Progenitor cell of endocrine pancreas (in vitro differentiated cells): ENCODE measurements around the gene PNCK. TPM values are rescaled to one million over a fixed set of nuclear protein-coding genes. Genes with fewer than 3 reads are reported as not detected.
A peak's percentile ranks its signal among the peaks of the same experiment; 100 is the strongest.

ENCODE experiments used
- DNase-seq: peaks from one replicate; pipeline ENCODE4 v3.0.0; 2021; ENCODE audit warnings: low spot score; ENCODE audit not compliant: unreplicated experiment
- H3K27ac Mint-ChIP-seq: 2 replicates; pipeline ENCODE4 v1.8.0; 2021; ENCODE audit warnings: mild to moderate bottlenecking, moderate library complexity, mixed read lengths
- H3K27me3 Mint-ChIP-seq: 2 replicates; pipeline ENCODE4 v1.8.0; 2021; ENCODE audit warnings: mixed read lengths
- H3K36me3 Mint-ChIP-seq: 2 replicates; pipeline ENCODE4 v1.8.0; 2022; ENCODE audit warnings: mixed read lengths; ENCODE audit not compliant: insufficient read depth
- H3K4me1 Mint-ChIP-seq: 2 replicates; pipeline ENCODE4 v1.8.0; 2021; ENCODE audit warnings: low read depth, mixed read lengths
- H3K4me3 Mint-ChIP-seq: 2 replicates; pipeline ENCODE4 v1.8.0; 2021; ENCODE audit warnings: low read depth, mild to moderate bottlenecking, moderate library complexity, mixed read lengths
- H3K9me3 Mint-ChIP-seq: 2 replicates; pipeline ENCODE4 v1.8.0; 2021; ENCODE audit warnings: low read depth, mixed read lengths
- CTCF ChIP-seq: fragments of 200-600 bp; sonication (generic); IDR thresholded peaks from one replicate; pipeline ENCODE4 v1.5.0; 2021; ENCODE audit warnings: antibody characterized with exemption, mild to moderate bottlenecking; ENCODE audit not compliant: unreplicated experiment
- total RNA-seq: library from RNA; stranded (reverse); gene quantifications from 2 replicates; pipeline ENCODE4 v1.2.1, GENCODE V29; 2021

Gene PNCK
- total RNA-seq, 1 donor from 2014 or later = 6.1 TPM

GRCh38 chrX:153638041-153638371, 35.6 kb downstream of the PNCK start:
- no peak for TF ChIP-seq CTCF
- no peaks in the 10 kb centered on the region for H3K36me3 Mint-ChIP-seq
- peaks cover 19% of the 10 kb centered on the region for H3K4me1 Mint-ChIP-seq
- H3K9me3 Mint-ChIP-seq = no peaks in the 10 kb centered on the region
- no peak for DNase-seq
- no peak overlapping the region for H3K27ac Mint-ChIP-seq
- no peak overlapping the region for H3K4me3 Mint-ChIP-seq
- peaks cover 14% of the 10 kb centered on the region for H3K27me3 Mint-ChIP-seq

GRCh38 chrX:153637121-153638040, 36.2 kb downstream of the PNCK start:
- H3K36me3 Mint-ChIP-seq = no peaks in the 10 kb centered on the region
- no peak overlapping the region for H3K27ac Mint-ChIP-seq
- H3K4me3 Mint-ChIP-seq = no peak overlapping the region
- H3K27me3 Mint-ChIP-seq = peaks cover 9% of the 10 kb centered on the region
- no peak for DNase-seq
- H3K4me1 Mint-ChIP-seq = peaks cover 15% of the 10 kb centered on the region
- H3K9me3 Mint-ChIP-seq = no peaks in the 10 kb centered on the region
- TF ChIP-seq CTCF = no peak

- no peak for TF ChIP-seq CTCF
- H3K4me1 Mint-ChIP-seq = peaks cover 15% of the 10 kb centered on the region
- peaks cover 9% of the 10 kb centered on the region for H3K27me3 Mint-ChIP-seq
These were observed 36.9 kb downstream of the PNCK start for GRCh38 chrX:153636716-153637115.

GRCh38 chrX:153635788-153636668, 37.6 kb downstream of the PNCK start:
- Mint-ChIP-seq H3K27ac (no peak overlapping the region), H3K27me3 (peaks cover 6% of the 10 kb centered on the region), H3K9me3 (peaks cover 8% of the 10 kb centered on the region), H3K4me3 (no peak overlapping the region), H3K4me1 (peaks cover 11% of the 10 kb centered on the region), H3K36me3 (peaks cover 3% of the 10 kb centered on the region)
- DNase-seq = no peak
- TF ChIP-seq CTCF = peak; percentile 47

More at GRCh38 chrX:153636716-153637115, 36.9 kb downstream of the PNCK start:
- Mint-ChIP-seq H3K9me3 (peaks cover 2% of the 10 kb centered on the region), H3K36me3 (no peaks in the 10 kb centered on the region), H3K4me3 (no peak overlapping the region), H3K27ac (no peak overlapping the region)
- DNase-seq = no peak

GRCh38 chrX:153635388-153635787, 38.2 kb downstream of the PNCK start:
- Mint-ChIP-seq H3K27me3 (peaks cover 4% of the 10 kb centered on the region), H3K36me3 (peaks cover 3% of the 10 kb centered on the region), H3K4me1 (peaks cover 10% of the 10 kb centered on the region), H3K9me3 (peaks cover 11% of the 10 kb centered on the region), H3K4me3 (no peak overlapping the region), H3K27ac (no peak overlapping the region)
- TF ChIP-seq CTCF = no peak
- DNase-seq = no peak
